ENCODE data around the gene EPN3.

DNA sequence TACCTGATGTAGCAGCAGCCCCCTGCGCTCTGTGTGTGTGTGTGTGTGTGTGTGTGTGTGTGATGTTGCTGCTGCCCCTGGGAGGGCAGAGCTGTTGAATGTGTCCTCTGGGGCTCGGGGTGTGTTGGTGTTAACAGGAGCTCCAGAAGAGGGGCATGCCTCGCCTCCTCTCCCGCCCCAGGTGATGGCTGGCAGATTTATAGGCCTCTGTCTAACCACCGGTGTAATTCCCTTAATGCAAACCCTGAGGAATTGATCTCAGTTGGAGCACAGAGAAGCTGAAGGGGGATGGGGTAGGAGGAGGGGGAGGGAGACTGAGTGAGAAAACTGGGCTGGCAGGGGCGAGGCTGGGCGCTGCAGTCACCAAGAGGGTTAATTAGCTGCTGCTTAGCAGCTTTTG lies 38.0 kb downstream of the EPN3 start:
- TF ChIP-seq, protein P1, sequence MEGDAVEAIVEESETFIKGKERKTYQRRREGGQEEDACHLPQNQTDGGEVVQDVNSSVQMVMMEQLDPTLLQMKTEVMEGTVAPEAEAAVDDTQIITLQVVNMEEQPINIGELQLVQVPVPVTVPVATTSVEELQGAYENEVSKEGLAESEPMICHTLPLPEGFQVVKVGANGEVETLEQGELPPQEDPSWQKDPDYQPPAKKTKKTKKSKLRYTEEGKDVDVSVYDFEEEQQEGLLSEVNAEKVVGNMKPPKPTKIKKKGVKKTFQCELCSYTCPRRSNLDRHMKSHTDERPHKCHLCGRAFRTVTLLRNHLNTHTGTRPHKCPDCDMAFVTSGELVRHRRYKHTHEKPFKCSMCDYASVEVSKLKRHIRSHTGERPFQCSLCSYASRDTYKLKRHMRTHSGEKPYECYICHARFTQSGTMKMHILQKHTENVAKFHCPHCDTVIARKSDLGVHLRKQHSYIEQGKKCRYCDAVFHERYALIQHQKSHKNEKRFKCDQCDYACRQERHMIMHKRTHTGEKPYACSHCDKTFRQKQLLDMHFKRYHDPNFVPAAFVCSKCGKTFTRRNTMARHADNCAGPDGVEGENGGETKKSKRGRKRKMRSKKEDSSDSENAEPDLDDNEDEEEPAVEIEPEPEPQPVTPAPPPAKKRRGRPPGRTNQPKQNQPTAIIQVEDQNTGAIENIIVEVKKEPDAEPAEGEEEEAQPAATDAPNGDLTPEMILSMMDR (IDR thresholded peaks at IDR 0.05), result no peak
- TF ChIP-seq POLR2AphosphoS5 (IDR thresholded peaks at IDR 0.05) (no peak), EP300 (IDR thresholded peaks at IDR 0.05) (no peak), POLR2A (IDR thresholded peaks at IDR 0.05) (no peak)
